Ovary (tissue), 3 donors: ENCODE data around the gene RNASE2.

Source experiments
- EP300 ChIP-seq: sonication (generic); formaldehyde crosslinking; IDR thresholded peaks from one replicate; pipeline ENCODE4 v1.6.1; 2017; ENCODE audit warnings: antibody characterized with exemption
- POLR2A ChIP-seq: fragments of 450-650 bp; IDR thresholded peaks from one replicate; pipeline ENCODE4 v1.6.1; 2017; ENCODE audit warnings: antibody characterized with exemption, mild to moderate bottlenecking, moderate library complexity
- TF ChIP-seq, protein P1 (sequence below), 3 donors: fragments of 450-650 bp in 2 of 3; fragments of 200-600 bp in 1 of 3; IDR thresholded peaks; one replicate each; pipeline versions ENCODE4 v1.5.1 to v1.8.0; 2016 to 2022; ENCODE audit warnings: antibody characterized with exemption in 3 of 3, mild to moderate bottlenecking in 1 of 3
- donor health status: DM: no; HTN: no; CAD: no.

DNA sequence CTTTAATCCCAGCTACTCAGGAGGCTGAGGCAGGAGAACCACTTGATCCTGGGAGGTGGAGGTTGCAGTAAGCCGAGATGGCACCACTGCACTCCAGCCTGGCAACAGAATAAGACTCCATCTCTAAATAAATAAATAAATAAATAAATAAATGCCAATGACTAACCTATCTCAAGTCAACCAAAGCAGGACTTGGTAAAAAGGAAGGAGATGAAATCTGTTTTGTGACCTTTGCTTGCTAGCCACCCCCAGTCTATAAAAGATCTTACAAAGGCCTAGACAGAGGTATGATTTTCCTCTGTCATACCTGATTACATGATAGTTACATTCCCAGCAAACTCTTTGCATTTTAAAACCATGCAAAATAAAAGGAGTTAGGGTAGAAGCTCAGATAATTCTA is 21.0 kb downstream of the RNASE2 start:
- TF ChIP-seq, protein P1, sequence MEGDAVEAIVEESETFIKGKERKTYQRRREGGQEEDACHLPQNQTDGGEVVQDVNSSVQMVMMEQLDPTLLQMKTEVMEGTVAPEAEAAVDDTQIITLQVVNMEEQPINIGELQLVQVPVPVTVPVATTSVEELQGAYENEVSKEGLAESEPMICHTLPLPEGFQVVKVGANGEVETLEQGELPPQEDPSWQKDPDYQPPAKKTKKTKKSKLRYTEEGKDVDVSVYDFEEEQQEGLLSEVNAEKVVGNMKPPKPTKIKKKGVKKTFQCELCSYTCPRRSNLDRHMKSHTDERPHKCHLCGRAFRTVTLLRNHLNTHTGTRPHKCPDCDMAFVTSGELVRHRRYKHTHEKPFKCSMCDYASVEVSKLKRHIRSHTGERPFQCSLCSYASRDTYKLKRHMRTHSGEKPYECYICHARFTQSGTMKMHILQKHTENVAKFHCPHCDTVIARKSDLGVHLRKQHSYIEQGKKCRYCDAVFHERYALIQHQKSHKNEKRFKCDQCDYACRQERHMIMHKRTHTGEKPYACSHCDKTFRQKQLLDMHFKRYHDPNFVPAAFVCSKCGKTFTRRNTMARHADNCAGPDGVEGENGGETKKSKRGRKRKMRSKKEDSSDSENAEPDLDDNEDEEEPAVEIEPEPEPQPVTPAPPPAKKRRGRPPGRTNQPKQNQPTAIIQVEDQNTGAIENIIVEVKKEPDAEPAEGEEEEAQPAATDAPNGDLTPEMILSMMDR (IDR thresholded peaks at IDR 0.05): no peak
- TF ChIP-seq EP300 (no peak), POLR2A (no peak)
